ENCODE data around the gene POLR2C. TPM values are rescaled to one million over a fixed set of nuclear protein-coding genes. Genes with fewer than 3 reads are reported as not detected.

Gene POLR2C
- total and polyA plus RNA-seq, 10 of the 15 experiments (the other 5 are each of a cell fraction or from before 2014, with no cell fraction given) = 26.9 to 93.0 (median 57.8) TPM

GRCh38 chr16:57424583-57424982 lies 37.9 kb upstream of the POLR2C start:
- BruUV-seq (replicated peaks) = no TSS peak
- H3K27me3 ChIP-seq (replicated peaks in 1 of 2; ENCODE audit: control insufficient read depth in 2 of 2, insufficient read depth in 2 of 2, low read length in 1 of 2) = no peaks in the 10 kb centered on the region
- no peaks in the 10 kb centered on the region for H3K9me3 ChIP-seq (replicated peaks; ENCODE audit: control insufficient read depth, insufficient read depth, low read length)
- H3K4me3 ChIP-seq = no peak overlapping the region
- no peak overlapping the region for H2AFZ ChIP-seq (ENCODE audit: control insufficient read depth, low read depth, low read length)
- ChIA-PET RAD21 (ENCODE audit: unreplicated experiment) (interaction anchor here (2.0 to 2.3 kb wide), 2 partner anchors 95 to 124 kb away, joined by 6 to 7 read pairs; no protein-coding TSS in a partner anchor), CTCF (interaction anchor here (0.6 to 14.6 kb wide), 5 partner anchors 11 to 341 kb away, joined by 3 to 632 read pairs (median 4); no protein-coding TSS in a partner anchor), POLR2A (interaction anchor here (0.7 to 1.0 kb wide), 3 partner anchors 23 to 120 kb away, joined by 3 to 9 read pairs (median 4); partner anchors contain the start of genes CIAPIN1 and COQ9), SMC1A (ENCODE audit: uncharacterized antibody, unreplicated experiment) (interaction anchor here (0.7 to 1.3 kb wide), 3 partner anchors 83 to 124 kb away, joined by 3 read pairs; no protein-coding TSS in a partner anchor)
- peaks cover 0 to 2% of the 10 kb centered on the region in 2 experiments; a peak in 3 of 4 replicates for H3K36me3 ChIP-seq (ENCODE audit: control insufficient read depth in 2 of 2, insufficient read depth in 2 of 2, low read length in 1 of 2)
- H4K20me1 ChIP-seq (ENCODE audit: control insufficient read depth, insufficient read depth) = no peaks in the 10 kb centered on the region
- DNase-seq (ENCODE audit: low read depth, low spot score) (no peak), ATAC-seq (no peak), FAIRE-seq (no peak)
- H3K4me1 ChIP-seq (ENCODE audit: control insufficient read depth, insufficient read depth, low read length) = no peaks in the 10 kb centered on the region
- no peaks in the 10 kb centered on the region for H3K79me2 ChIP-seq (ENCODE audit: control insufficient read depth, insufficient read depth, low read length)
- in situ Hi-C loops (cut with MboI) = no loop called here
- no peak overlapping the region for H3K27ac ChIP-seq (ENCODE audit: control insufficient read depth, insufficient read depth)
- 89% methylated on average over 3 of the region's 3 CpGs for WGBS (ENCODE audit: insufficient coverage, insufficient replicate concordance, low lambda C conversion rate, missing lambda C conversion rate)
- H3K4me2 ChIP-seq (ENCODE audit: control insufficient read depth, insufficient read depth) = no peak overlapping the region
- H3K9ac ChIP-seq (ENCODE audit: control insufficient read depth, insufficient read depth, low read length) = no peak overlapping the region
- TF ChIP-seq DPF2 (IDR thresholded peaks at IDR 0.05) (no peak), CEBPB (IDR thresholded peaks at IDR 0.05; ENCODE audit: borderline replicate concordance in 1 of 2, low read depth in 2 of 2, low read length in 2 of 2) (no peak)
- intact Hi-C loops (cut with micrococcal nuclease; ENCODE audit: unreplicated experiment) = no loop called here

DNA sequence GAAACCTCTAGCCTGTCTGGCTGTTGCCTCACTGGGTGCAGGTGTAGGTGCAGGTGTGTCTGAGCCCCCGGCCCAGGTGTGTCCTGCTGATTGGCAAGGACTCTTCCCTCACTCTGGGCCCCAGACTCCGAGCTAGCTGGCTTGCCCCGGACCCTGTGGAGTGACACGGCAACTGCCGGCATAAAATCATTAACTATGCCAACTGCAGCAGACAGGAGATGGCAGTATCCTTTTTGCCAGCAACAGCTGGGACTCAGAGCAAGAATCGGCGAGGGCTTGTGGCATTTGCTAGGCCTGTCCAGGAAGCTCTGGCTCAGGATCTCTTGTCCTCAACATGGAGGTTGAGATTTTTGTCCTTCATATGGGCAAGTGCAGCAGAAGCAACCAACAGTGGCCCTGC lies 36.1 kb upstream of the POLR2C start:
- POLR2A ChIA-PET = no interaction called here

More for the DNA sequence above, 36.1 kb upstream of the POLR2C start:
- Histone ChIP-seq H3K9ac (ENCODE audit: control insufficient read depth, insufficient read depth, low read length) (no peak overlapping the region), H3K4me3 (no peak overlapping the region), H2AFZ (ENCODE audit: control insufficient read depth, low read depth, low read length) (no peak overlapping the region), H4K20me1 (ENCODE audit: control insufficient read depth, insufficient read depth) (no peaks in the 10 kb centered on the region), H3K79me2 (ENCODE audit: control insufficient read depth, insufficient read depth, low read length) (no peaks in the 10 kb centered on the region), H3K27me3 (replicated peaks in 1 of 2; ENCODE audit: control insufficient read depth in 2 of 2, insufficient read depth in 2 of 2, low read length in 1 of 2) (no peaks in the 10 kb centered on the region), H3K36me3 (ENCODE audit: control insufficient read depth in 2 of 2, insufficient read depth in 2 of 2, low read length in 1 of 2) (peaks cover 9 to 10% of the 10 kb centered on the region in 2 experiments; a peak in 3 of 4 replicates), H3K9me3 (replicated peaks; ENCODE audit: control insufficient read depth, insufficient read depth, low read length) (no peaks in the 10 kb centered on the region), H3K4me2 (ENCODE audit: control insufficient read depth, insufficient read depth) (no peak overlapping the region), H3K4me1 (ENCODE audit: control insufficient read depth, insufficient read depth, low read length) (no peaks in the 10 kb centered on the region), H3K27ac (ENCODE audit: control insufficient read depth, insufficient read depth) (no peak overlapping the region)
- SMC1A ChIA-PET (ENCODE audit: uncharacterized antibody, unreplicated experiment) = interaction anchor here (0.9 to 1.3 kb wide), 2 partner anchors 9 to 123 kb away, joined by 4 to 5 read pairs; no protein-coding TSS in a partner anchor
- no peak for TF ChIP-seq SUZ12 (IDR thresholded peaks at IDR 0.05; ENCODE audit: unreplicated experiment)
- TF ChIP-seq, protein P1, sequence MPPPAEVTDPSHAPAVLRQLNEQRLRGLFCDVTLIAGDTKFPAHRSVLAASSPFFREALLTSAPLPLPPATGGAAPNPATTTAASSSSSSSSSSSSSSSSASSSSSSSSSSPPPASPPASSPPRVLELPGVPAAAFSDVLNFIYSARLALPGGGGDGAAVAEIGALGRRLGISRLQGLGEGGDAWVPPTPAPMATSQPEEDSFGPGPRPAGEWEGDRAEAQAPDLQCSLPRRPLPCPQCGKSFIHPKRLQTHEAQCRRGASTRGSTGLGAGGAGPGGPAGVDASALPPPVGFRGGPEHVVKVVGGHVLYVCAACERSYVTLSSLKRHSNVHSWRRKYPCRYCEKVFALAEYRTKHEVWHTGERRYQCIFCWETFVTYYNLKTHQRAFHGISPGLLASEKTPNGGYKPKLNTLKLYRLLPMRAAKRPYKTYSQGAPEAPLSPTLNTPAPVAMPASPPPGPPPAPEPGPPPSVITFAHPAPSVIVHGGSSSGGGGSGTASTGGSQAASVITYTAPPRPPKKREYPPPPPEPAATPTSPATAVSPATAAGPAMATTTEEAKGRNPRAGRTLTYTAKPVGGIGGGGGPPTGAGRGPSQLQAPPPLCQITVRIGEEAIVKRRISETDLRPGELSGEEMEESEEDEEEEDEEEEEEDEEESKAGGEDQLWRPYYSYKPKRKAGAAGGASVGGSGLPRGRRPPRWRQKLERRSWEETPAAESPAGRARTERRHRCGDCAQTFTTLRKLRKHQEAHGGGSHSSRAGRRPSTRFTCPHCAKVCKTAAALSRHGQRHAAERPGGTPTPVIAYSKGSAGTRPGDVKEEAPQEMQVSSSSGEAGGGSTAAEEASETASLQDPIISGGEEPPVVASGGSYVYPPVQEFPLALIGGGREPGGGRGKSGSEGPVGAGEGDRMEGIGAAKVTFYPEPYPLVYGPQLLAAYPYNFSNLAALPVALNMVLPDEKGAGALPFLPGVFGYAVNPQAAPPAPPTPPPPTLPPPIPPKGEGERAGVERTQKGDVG (CRISPR knock-in tag; IDR thresholded peaks at IDR 0.05) = no peak
- no peak for DNase-seq (ENCODE audit: low read depth, low spot score)
- intact Hi-C loops (cut with micrococcal nuclease; ENCODE audit: unreplicated experiment) = no loop called here
- in situ Hi-C loops (cut with MboI) = no loop called here
- 99% methylated on average over 7 of the region's 7 CpGs for WGBS (ENCODE audit: insufficient coverage, insufficient replicate concordance, low lambda C conversion rate, missing lambda C conversion rate)
- no peak for FAIRE-seq
- no peak for ATAC-seq
- no TSS peak for BruUV-seq (replicated peaks)
- RAD21 ChIA-PET (ENCODE audit: unreplicated experiment) = interaction anchor here (1.5 kb wide), 1 partner anchor 10 kb away, joined by 4 read pairs; no protein-coding TSS in a partner anchor
- CTCF ChIA-PET = interaction anchor here (0.6 to 10.6 kb wide), 5 partner anchors 8 to 92 kb away, joined by 3 to 174 read pairs (median 3); no protein-coding TSS in a partner anchor
